Measurements from ENCODE around the gene APRT. TPM values are rescaled to one million over a fixed set of nuclear protein-coding genes. Genes with fewer than 3 reads are reported as not detected.

The APRT gene
- total RNA-seq, 1 experiment from 2014 or later = 311 TPM

- TF ChIP-seq CTCF (IDR thresholded peaks at IDR 0.05 in 2 of 3, conservative IDR thresholded peaks at IDR 0.05 in 1 of 3; ENCODE audit: borderline replicate concordance in 1 of 3, insufficient read depth in 1 of 3, low read depth in 2 of 3, low read length in 2 of 3) (no peak), ZNF274 (IDR thresholded peaks at IDR 0.05; ENCODE audit: low read depth, low read length) (no peak), EGR1 (IDR thresholded peaks at IDR 0.05; ENCODE audit: low read depth) (no peak), EZH2 (IDR thresholded peaks at IDR 0.05) (no peak), EZH2phosphoT487 (IDR thresholded peaks at IDR 0.05; ENCODE audit: borderline replicate concordance) (no peak), SP1 (IDR thresholded peaks at IDR 0.05; ENCODE audit: low read depth) (no peak), CEBPB (IDR thresholded peaks at IDR 0.05; ENCODE audit: low read depth) (no peak), JUND (IDR thresholded peaks at IDR 0.05) (no peak)
Measured at GRCh38 chr16:88830783-88831182, 19.1 kb upstream of the APRT start (continued).

DNA sequence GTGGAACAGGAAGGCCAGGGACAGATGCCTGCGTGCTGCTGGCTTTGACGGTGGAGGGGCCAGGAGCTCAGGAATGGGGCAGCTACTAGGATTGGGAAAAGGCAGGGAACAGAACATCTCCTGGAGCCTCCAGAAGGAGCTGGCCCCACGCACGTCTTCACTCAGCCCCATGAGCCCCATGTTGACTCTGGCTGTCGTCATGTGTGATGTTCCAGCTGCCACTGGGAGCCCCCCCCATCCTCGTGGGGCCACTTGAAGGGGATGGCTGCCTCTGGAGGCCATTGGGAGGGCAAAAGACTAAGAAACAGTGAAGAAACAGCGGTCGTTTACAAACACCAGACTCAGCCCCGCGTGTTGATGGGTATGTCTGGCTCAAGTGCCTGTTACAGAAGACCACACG is 18.5 kb upstream of the APRT start:
- ATAC-seq = no peak

More for the DNA sequence above, 18.5 kb upstream of the APRT start:
- TF ChIP-seq ATF3 (IDR thresholded peaks at IDR 0.05) = no peak
- no peak for TF ChIP-seq CBX3 (IDR thresholded peaks at IDR 0.05; ENCODE audit: low read depth)
- TF ChIP-seq ELF1 (IDR thresholded peaks at IDR 0.05; ENCODE audit: borderline replicate concordance, low read depth) = no peak
- no peak for TF ChIP-seq SRF (IDR thresholded peaks at IDR 0.05; ENCODE audit: low read depth)
- Histone ChIP-seq H3K9me3 (ENCODE audit: control insufficient read depth in 1 of 2, insufficient read depth in 1 of 2, low read depth in 1 of 2, low read length in 2 of 2) (no peaks in the 10 kb centered on the region), H3K27ac (ENCODE audit: low read depth, low read length) (no peak overlapping the region), H3K4me3 (replicated peaks in 1 of 2; ENCODE audit: low read depth in 1 of 2, low read length in 2 of 2) (no peak overlapping the region), H3K9me2 (ENCODE audit: insufficient read depth) (no peaks in the 10 kb centered on the region), H3K79me2 (ENCODE audit: insufficient read depth, low read length) (no peaks in the 10 kb centered on the region), H3K4me1 (ENCODE audit: control insufficient read depth in 1 of 2, insufficient read depth in 2 of 2, low read length in 2 of 2) (peaks cover 0 to 4% of the 10 kb centered on the region in 2 experiments; a peak in 1 of 4 replicates), H3K36me3 (ENCODE audit: control insufficient read depth in 1 of 2, insufficient read depth in 2 of 2, low read length in 2 of 2) (no peaks in the 10 kb centered on the region), H4K20me1 (ENCODE audit: insufficient read depth) (no peaks in the 10 kb centered on the region), H2AFZ (ENCODE audit: low read depth, low read length, poor library complexity, severe bottlenecking) (no peak overlapping the region), H3K4me2 (ENCODE audit: low read length) (no peak overlapping the region), H3K27me3 (ENCODE audit: insufficient read depth, low read length) (no peaks in the 10 kb centered on the region), H3K9ac (ENCODE audit: low read length) (no peak overlapping the region)
- BruUV-seq (replicated peaks) = no TSS peak
- no peak for DNase-seq (ENCODE audit: low read depth, low spot score)
- intact Hi-C loops (cut with micrococcal nuclease) = no loop called here
- CTCF ChIA-PET = no interaction called here
- RAD21 ChIA-PET (ENCODE audit: low non-redundant PET in 1 of 2, low total read pairs in 2 of 2, uncharacterized antibody in 2 of 2, unreplicated experiment in 2 of 2) = no interaction called here
- POLR2A ChIA-PET = no interaction called here
